ENCODE data around the gene IRF9.
"Not testable (repeated sequence)": the region's sequence is repeated elsewhere in the genome, so short reads cannot be mapped to it uniquely, and the experiment has no call there.

The IRF9 gene

DNA sequence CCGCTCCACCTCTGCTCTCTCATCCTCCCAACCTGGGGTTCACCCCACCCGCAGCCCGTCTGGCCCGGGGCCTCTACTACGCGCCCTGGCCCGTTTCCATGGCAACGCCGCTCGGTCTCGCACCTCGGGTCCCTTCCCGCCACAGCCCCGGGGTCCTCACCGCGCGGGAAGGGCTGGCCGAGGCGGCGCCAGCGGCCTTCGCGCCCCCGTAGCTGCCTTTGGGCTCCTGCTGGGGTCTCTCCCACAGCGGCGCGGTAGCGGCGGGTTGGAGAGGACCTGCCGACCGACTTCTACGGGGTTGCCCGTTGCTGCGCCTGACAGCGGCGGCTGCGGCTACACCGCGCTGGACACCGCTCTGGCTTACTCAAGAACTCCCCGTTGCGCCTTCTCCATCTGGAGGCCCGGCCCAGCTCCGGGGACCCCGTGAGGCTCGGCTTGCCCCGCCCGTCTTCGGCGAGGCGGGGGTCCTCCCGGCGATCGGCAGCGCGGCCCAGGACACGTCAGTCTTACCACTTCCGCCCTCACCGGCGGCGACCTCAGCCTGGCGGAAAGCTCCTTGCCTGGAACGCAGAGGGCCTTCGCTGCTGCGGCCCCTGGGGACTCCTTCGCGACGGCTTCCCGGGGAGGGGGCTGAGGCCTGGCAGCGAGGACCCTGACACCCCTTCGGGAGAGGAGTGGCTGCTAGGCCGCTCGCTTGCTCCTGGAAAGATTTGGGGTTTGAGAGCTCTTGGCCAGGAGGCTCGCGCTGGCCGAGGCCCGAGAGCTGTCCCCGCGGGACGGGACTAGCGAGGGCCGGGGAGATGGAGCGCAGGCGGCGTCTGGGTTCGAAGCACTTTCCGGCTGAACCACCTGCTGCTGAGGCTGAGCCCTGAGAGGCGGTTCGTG, 34.4 kb downstream of the IRF9 start, which contains the start of gene TM9SF1:
TM9SF1 (minus strand) TSS at position 256 of the 885 bp plus-strand sequence. CDS start 422 bp downstream, outside the sequence.
- DNase-seq: peak; percentile 90 to 93

DNA sequence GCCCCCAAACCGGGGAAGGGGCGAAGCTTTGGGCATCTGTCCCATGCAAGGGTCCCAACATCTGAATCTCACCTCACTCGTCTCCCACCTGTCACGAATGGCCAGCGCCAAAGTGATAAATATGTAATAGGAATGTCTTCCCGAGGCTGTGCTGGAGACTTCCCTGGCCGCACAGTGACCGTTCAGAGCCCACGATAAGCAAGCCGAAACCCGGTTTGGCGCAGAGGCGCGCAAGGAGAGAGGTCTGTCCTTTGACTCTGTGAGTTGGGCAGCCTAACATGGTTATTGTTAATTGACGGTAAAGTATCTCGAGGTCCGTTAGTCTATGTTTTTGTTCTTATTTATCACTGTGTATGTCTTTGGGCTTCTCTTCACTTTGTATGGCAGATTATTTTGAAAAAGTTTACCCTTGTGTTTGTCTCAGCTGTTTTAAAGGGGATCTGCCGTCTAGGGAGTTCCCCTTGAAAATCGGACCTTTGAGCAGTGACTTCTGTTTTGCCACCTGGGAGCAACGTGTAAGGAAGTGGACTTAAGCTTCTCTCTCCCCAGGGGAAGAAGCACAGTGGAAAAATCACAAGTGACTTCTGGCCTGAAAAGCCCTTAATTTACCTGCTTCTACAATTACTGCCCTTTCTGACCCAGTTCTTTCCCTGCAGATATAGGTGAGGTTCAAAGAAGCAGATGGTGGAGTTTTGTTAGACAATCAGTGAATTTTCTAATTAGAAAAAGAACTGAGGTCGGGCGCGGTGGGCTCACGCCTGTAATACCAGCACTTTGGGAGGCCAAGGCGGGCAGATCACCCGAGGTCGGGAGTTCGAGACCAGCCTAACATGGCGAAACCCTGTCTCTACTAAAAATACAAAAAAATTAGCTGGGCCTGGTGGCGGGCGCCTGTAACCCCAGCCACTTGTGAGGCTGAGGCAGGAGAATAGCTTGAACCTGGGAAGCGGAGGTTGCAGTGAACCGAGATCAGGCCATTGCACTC, 35.3 kb downstream of the IRF9 start:
- no peak for DNase-seq

DNA sequence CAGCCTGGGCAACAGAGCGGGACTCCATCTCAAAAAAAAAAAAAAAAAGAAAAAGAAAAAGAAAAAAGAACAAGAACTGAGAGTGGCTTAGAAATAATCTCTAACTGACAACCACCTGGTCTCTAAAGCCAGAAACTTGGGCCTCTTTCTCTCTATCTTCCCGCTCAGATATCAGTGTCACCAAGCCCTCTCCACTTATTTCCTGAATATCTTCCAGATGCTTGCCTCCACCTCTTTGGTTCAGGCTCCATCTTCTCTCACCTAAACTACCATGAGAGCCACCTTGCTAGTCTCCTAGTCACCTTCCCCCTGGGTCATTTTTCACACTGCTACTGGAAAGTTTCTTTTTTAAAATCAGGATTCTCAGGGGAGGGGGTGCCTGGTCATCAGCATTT, 36.0 kb downstream of the IRF9 start:
- DNase-seq: no peak

DNA sequence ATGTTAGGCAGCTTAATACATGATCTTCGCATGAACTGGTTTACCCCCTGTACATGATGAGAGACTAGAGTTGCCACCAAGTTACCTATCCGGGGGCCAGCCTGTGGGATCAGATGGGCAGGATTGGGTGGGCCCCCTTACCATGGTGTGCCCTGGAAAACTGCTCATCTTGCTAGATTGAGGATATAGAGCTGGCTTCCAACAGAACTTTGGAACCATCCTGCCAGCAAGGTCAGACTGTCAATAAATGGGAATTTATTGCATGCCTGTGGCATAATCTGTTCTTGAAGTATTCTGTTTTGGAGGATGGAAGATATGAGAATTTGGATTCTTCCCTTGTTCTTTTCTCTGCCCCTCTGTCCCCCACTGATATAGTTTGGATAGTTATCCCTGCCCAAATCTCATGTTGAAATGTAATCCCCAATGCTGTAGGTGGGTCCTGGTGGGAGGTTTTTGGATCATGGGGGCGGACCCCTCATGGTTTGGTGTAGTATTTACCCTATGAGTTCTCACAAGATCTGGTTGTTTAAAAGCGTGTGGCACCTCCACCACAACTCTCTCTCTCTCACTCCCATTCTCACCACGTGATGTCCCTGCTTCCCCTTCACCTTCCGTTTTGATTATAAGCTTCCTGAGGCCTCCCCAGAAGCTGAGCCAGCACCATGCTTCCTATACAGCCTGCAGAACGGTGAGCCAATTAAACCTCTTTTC, 37.9 kb downstream of the IRF9 start:
- DNase-seq: no peak

DNA sequence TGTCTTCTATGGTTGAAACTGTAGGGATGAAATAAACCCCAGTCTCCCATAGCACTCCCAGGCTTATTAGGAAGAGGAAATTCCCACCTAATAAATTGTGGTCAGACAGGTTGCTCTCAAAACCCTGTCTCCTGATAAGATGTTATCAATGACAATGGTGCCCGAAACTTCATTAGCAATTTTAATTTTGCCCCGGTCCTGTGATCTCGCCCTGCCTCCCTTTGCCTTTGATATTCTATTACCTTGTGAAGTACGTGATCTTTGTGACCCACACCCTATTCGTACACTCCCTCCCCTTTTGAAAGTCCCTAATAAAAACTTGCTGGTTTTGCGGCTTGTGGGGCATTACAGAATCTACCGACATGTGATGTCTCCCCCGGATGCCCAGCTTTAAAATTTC, 41.5 kb downstream of the IRF9 start:
- not testable (repeated sequence) for DNase-seq

DNA sequence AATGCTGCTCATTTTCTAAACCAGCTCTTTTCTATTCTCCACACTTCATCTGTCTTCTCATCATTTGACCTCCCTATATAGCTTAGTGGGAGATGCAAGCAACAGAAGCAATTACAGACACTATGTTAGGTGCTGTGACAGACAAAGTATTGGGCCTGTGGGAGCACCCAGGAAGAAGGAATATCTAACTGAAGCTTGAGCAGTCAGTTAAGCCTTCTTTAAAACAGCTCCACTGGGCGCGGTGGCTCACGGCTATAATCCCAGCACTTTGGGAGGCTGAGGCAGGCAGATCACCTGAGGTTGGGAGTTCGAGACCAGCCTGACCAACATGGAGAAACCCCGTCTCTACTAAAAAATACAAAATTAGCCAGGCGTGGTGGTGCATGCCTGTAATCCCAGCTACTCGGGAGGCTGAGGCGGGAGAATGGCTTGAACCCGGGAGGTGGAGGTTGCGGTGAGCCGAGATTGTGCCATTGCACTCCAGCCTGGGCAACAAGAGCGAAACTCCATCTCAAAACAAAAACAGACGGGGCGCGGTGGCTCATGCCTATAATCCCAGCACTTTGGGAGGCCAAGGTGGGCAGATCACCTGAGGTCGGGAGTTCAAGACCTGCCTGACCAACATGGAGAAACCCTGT, 42.3 kb downstream of the IRF9 start:
- not testable (repeated sequence) for DNase-seq

DNA sequence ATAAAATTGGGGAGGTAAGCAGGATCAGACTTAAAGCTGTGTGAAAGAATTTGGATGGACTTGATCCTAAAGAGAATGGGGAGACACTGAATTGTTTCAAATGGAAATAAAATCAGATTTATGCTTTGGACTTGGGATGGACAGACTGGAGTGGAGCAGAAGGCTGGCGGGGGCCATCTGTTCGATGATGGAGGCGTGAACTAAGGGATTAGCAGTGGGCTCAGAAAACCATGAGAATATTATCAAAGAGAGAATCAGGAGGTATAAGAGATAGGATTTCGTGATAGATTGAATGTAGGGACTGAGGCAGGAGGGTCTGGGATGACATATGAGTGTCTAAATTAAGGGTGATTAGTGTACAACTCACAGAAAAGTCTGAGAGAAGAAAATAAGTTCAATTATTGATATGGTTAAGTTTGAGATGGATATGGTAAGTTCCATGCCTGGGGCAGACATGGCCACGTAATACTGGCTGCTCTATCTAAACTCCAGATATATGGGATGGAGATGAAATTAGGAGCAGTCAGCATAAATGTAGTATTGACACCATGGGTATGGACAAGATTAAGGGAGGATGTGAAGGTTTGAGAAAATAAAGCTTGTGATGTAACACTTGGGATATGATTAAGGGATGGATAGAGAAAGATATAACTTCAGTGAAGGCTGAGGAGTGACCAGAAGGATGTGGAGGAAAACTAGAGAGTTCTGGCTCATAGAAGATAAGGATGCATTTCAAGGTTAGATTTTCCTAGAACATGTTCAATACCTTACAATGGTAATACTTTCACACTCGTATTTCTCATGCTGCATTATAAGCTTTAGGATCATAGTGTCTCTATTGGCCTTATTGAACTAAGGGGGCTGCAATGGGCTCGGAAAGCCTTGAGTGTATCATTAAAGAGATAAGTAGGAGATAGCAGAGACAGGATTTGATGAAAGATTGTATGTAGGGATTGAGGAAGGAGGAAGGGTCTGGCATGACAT, 43.4 kb downstream of the IRF9 start:
- no peak for DNase-seq

DNA sequence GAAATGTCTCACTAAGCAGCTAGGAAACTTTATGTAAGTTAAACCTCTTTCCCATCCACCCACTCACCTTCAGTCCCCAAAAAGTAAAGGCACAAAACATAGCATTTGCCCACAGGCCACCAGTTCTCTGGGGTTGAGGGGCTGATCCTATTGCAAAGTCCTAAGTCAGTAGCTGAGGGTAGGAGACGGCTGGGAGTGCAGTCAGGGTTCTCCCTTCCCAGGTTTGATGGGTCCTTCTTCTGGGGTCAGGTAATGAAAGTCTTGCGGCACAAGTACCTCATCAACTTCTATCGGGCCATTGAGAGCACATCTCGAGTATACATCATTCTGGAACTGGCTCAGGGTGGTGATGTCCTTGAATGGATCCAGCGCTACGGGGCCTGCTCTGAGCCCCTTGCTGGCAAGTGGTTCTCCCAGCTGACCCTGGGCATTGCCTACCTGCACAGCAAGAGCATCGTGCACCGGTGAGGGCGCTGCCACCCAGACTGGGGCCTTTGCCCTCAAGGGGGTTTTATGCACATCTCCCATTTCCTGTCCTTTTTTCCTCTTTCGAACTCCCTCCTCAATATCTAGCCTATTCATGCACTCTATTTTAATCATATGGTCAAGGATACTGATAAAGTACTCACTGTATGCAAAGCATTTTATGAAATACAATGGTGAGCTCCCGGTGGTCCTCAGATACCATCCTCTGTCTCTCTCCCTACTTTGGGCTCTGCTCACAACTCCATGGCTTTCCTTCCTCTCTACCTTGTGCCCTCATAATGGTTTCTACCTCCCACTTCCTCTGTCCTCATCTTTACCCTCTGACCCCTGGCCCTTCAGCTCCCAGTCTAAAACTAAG, 45.4 kb downstream of the IRF9 start:
- no peak for DNase-seq

DNA sequence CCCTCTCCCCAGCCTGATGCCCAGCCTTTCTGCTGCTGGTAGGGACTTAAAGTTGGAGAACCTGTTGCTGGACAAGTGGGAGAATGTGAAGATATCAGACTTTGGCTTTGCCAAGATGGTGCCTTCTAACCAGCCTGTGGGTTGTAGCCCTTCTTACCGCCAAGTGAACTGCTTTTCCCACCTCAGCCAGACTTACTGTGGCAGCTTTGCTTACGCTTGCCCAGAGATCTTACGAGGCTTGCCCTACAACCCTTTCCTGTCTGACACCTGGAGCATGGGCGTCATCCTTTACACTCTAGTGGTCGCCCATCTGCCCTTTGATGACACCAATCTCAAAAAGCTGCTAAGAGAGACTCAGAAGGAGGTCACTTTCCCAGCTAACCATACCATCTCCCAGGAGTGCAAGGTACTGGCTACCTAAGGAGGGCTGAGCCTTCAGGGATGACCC, 46.1 kb downstream of the IRF9 start:
- DNase-seq: peak in 1 of 2 donors; percentile 18

DNA sequence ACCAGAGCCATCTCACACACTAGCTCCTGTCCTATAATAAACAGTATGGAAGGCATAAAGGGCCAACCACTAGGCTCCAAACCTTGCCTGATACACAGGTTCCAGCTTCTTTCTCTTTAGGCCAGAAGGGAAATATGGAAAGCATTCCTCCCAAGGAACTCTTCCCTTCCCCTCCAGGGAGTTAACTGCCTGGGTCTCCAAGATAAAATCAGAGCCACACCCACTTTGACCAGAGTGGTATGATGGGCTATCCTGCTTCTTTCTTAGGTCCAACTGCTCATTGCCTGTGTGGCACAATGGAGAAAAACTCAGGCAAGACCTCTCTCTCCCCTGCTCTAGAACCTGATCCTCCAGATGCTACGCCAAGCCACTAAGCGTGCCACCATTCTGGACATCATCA, 46.6 kb downstream of the IRF9 start:
- DNase-seq: no peak

DNA sequence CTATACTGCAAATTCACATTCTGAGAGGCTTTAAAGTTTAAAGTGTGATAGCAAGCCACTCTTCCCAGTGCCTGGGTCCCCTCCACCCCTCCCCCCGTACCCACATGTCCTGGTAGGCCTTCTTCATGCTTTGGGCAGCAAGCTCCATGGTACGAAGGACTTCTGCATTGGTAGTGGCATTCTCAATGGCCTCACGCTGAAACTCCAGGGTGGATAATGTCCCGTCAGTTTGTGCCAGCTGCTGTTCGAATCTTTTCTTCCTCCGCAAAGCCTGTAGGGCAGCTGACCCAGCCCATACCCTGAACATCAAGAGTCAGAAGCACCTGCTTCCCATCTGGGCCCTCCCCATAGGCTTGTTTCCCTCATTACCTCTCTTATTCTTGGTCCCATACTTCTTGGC, 50.2 kb downstream of the IRF9 start:
- no peak for DNase-seq

DNA sequence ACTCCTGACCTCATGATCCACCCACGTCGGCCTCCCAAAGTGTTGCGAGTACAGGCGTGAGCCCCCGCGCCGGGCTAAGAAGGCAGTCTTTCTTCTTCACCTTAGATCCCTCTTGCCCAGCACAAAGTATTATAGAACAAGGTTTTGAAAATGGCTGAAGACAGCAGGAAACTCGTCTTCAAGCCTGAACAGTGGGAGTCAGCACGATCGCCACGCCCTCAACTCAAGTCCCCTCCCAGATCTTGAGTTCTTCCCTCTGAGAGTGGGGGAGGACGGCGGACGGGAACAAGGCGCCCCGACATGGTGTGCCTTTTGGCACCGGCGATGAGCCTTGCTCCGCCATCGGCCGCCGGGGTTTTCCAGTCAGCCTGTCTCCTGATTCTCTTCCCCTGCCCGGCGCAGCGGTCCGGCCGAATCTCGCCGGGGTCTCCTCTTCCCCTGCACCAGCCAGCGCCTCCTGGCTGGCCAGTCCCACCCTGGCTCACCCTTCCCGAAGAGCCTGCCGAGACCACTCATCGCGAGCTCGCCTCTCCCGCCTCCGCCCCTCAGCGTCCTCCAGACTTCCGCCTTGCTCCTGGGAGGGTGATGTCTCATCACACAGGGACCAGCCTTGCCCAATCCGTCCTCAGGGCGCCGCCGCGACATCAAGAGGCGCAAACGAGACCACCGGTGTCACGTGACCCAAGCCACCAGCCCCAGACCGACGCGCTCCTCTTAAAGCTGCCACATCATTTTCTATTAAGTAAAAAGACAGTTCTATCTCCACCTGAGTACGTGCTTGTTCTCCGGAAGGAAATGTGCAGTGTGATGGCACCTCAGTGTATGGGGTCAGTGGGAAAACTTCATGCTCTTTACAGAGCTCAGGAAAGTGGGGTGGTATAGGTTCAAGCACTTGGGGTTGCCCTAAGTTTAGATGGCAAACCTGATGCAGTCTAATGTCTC, 52.1 kb downstream of the IRF9 start, which contains the start of gene CHMP4A:
CHMP4A (minus strand) TSS at position 565 of the 942 bp plus-strand sequence; CDS start at position 516, 49 bp downstream.
- peak; percentile 96 to 97 for DNase-seq

DNA sequence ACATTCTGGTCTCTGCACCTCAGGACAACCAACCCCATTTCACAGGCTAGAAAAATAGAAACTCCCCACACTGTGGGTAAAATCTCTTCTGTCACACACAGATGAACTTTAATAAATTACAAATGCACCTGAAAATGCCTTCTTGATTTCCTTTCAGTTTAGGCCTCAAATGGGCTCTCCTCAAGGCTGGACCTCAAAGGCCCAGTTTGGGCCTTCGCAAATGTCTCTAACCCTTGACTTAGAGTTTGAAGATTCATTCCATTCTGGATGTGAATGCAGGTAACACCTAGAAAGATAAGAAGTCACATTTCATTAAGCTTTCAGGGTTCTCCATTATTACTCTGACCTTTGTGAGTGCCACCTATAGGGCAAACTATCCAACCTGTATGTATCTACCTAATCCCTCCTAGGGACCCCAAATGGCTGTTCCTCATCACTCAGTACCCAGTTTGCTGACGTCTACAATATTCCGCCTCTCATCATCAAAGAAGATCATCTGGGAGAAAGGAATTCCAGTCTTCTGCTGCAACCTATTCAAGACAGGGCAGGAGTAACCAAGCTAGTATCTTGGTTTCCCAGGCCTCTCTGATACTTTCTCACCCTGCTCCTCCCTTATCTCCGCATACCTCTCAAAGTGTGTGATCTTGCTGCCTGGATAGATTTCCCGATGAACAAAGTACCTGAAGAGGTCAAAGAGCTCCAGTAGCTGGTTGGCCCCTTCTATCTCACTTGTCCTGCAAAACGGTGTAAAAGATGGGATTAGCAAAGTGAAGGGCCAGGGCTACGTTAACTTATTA, 53.0 kb downstream of the IRF9 start:
- DNase-seq: no peak

DNA sequence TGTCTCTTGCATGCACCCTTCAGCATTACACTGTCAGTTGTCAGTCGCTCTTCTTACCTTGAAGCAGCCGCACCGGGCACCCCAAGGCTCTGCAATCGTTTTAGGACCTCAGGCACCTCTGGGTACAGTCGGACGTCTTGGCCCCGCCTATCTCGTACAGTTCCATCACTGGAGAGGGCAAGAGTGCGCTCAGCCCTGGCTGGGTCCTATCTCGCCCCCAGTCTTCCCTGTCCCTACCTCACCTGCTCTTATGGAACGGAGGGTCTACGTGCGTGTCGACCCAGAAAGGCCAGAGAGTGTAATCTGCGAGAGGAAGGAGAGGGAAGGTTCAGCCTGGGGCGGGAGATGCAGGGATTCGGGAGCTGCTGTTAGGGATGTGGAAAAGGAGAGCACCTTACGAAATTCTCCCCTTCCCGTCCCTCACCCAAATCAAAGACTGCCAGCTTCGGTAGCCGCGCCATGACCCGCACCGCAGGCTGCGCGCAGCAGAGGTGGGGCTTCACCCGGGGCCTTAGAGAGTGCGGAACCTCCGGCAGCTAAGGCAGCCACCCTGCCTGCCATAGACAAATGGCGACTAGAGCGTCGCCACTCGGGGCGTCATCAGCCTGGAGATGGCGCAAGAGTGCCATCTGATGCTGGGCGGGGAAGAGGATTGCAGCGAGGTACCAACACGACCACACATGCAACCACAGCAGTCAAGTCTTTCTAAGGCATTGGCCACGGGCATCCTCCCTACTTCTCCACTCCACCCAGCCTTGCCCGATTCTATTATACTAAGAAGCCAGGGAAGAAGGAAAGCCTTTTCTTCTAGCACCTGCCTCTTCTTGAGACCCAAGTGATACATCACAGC, 54.7 kb downstream of the IRF9 start, which contains the start of gene MDP1:
MDP1 (minus strand) TSS at position 572 of the 850 bp plus-strand sequence; CDS start at position 461, 111 bp downstream.
- peak; percentile 91 for DNase-seq
